SK-N-SH (cell line): ENCODE data around the gene CFAP251. TPM values are rescaled to one million over a fixed set of nuclear protein-coding genes. Genes with fewer than 3 reads are reported as not detected.
A peak's percentile ranks its signal among the peaks of the same experiment; 100 is the strongest.

Source experiments
- CTCF ChIA-PET: fragments of 300-600, 350-600 bp; formaldehyde crosslinking; extraction: SDS; loops from one replicate; lab custom pipeline; 2021; lab: Yijun Ruan, JAX
- POLR2A ChIA-PET: fragments of 350-600 bp; sonication (Branson Sonifier 250); formaldehyde crosslinking; extraction: SDS; loops from one replicate; lab custom pipeline; 2020; ENCODE audit warnings: antibody characterized with exemption, inconsistent platforms; lab: Yijun Ruan, JAX
- DNase-seq: peaks from one replicate; pipeline ENCODE4 v3.0.0; 2012
- H2AFZ ChIP-seq: fragments of 200-600 bp; sonication (generic); 2 replicates; pipeline ENCODE4 v1.8.1; 2016; ENCODE audit warnings: antibody characterized with exemption, mild to moderate bottlenecking, low read depth
- H3F3A ChIP-seq: fragments of 200-600 bp; sonication (generic); replicated peaks from 2 replicates; pipeline ENCODE3; 2016; ENCODE audit warnings: antibody characterized with exemption, mild to moderate bottlenecking; ENCODE audit not compliant: insufficient read depth
- H3K27ac ChIP-seq, 2 experiments: fragments of 200-500 bp in 1 of 2; fragments of 200-600 bp in 1 of 2; sonication (Bioruptor generic) in 1 of 2; sonication (generic), shearing (Covaris generic) in 1 of 2; 2 replicates each; pipeline versions ENCODE4 v1.5.1 to v1.6.1; 2014 to 2016; ENCODE audit warnings: low read depth in 2 of 2, inconsistent platforms in 1 of 2, low read length in 1 of 2, mild to moderate bottlenecking in 1 of 2, mixed read lengths in 1 of 2
- H3K27me3 ChIP-seq: fragments of 200-600 bp; sonication (generic), shearing (Covaris generic); 2 replicates; pipeline ENCODE4 v1.6.1; 2016; ENCODE audit warnings: mixed run types; ENCODE audit not compliant: insufficient read depth
- H3K36me3 ChIP-seq, 2 experiments: fragments of 200-500 bp in 1 of 2; fragments of 200-600 bp in 1 of 2; sonication (Bioruptor generic) in 1 of 2; sonication (generic) in 1 of 2; replicated peaks in 1 of 2; 2 replicates each; pipeline versions ENCODE3 to v1.5.1; 2014 to 2016; ENCODE audit warnings: low read length in 1 of 2, mild to moderate bottlenecking in 1 of 2; ENCODE audit not compliant: insufficient read depth in 2 of 2, control insufficient read depth in 1 of 2
- H3K4me1 ChIP-seq, 2 experiments: fragments of 200-500 bp in 1 of 2; fragments of 200-600 bp in 1 of 2; sonication (Bioruptor generic) in 1 of 2; sonication (generic), shearing (Covaris generic) in 1 of 2; 2 replicates each; pipeline versions ENCODE4 v1.5.1 to v1.6.1; 2014 to 2016; ENCODE audit warnings: low read depth in 1 of 2, low read length in 1 of 2, mixed run types in 1 of 2; ENCODE audit not compliant: insufficient read depth in 2 of 2, control insufficient read depth in 1 of 2
- H3K4me2 ChIP-seq: fragments of 200-600 bp; sonication (generic), shearing (Covaris generic); 2 replicates; pipeline ENCODE4 v1.6.1; 2017; ENCODE audit warnings: mixed run types
- H3K4me3 ChIP-seq, 2 experiments: fragments of 200-500 bp in 1 of 2; fragments of 200-600 bp in 1 of 2; sonication (Bioruptor generic) in 1 of 2; sonication (generic), shearing (Covaris generic) in 1 of 2; 2 replicates each; pipeline versions ENCODE4 v1.5.1 to v1.8.1; 2014 to 2016; ENCODE audit warnings: low read depth in 2 of 2, inconsistent platforms in 1 of 2, low read length in 1 of 2, mild to moderate bottlenecking in 1 of 2, mixed read lengths in 1 of 2, moderate library complexity in 1 of 2
- H3K79me2 ChIP-seq: fragments of 200-600 bp; sonication (generic); 2 replicates; pipeline ENCODE4 v1.8.1; 2017; ENCODE audit warnings: mild to moderate bottlenecking; ENCODE audit not compliant: insufficient read depth
- H3K9ac ChIP-seq: fragments of 200-600 bp; sonication (generic); 2 replicates; pipeline ENCODE4 v1.6.1; 2017; ENCODE audit warnings: mixed run types
- H3K9me2 ChIP-seq: fragments of 200-600 bp; sonication (generic); 2 replicates; pipeline ENCODE4 v1.6.1; 2017; ENCODE audit warnings: mixed run types
- H3K9me3 ChIP-seq: fragments of 200-600 bp; sonication (generic); 2 replicates; pipeline ENCODE4 v1.6.1; 2017; ENCODE audit warnings: mixed run types, mild to moderate bottlenecking, moderate library complexity
- H4K20me1 ChIP-seq: fragments of 200-600 bp; sonication (generic); 2 replicates; pipeline ENCODE4 v1.6.1; 2017; ENCODE audit warnings: mild to moderate bottlenecking, mixed run types; ENCODE audit not compliant: insufficient read depth
- EZH2phosphoT487 ChIP-seq: fragments of 200-600 bp; sonication (generic); IDR thresholded peaks from 2 replicates; pipeline ENCODE4 v1.6.1; 2017; ENCODE audit warnings: low read depth, mixed run types, mild to moderate bottlenecking, antibody characterized with exemption, moderate library complexity, borderline replicate concordance
- FOXJ3 ChIP-seq: sonication (generic); formaldehyde crosslinking; IDR thresholded peaks from 2 replicates; pipeline ENCODE4 v1.5.1; 2020; ENCODE audit warnings: mild to moderate bottlenecking, missing genetic modification reagents
- IRF3 ChIP-seq: fragments of 150-350 bp; IDR thresholded peaks from 2 replicates; pipeline ENCODE4 v1.6.1; 2016; ENCODE audit warnings: mild to moderate bottlenecking, low read depth, low read length
- MEF2A ChIP-seq: IDR thresholded peaks from 2 replicates; pipeline ENCODE4 v1.4.0; 2012; ENCODE audit warnings: low read depth, borderline replicate concordance
- NFIC ChIP-seq: IDR thresholded peaks from 2 replicates; pipeline ENCODE4 v1.4.0; 2012; ENCODE audit warnings: borderline replicate concordance
- POLR2AphosphoS5 ChIP-seq: IDR thresholded peaks from 2 replicates; pipeline ENCODE4 v1.6.1; 2012; ENCODE audit warnings: low read depth, low read length
- REST ChIP-seq: IDR thresholded peaks from 2 replicates; pipeline ENCODE4 v1.6.1; 2012; ENCODE audit warnings: mild to moderate bottlenecking, low read depth, low read length, moderate library complexity
- RFX5 ChIP-seq: IDR thresholded peaks from 2 replicates; pipeline ENCODE4 v1.6.1; 2012; ENCODE audit warnings: mild to moderate bottlenecking, improper control_type of control experiment, low read length
- SIN3A ChIP-seq: IDR thresholded peaks from 2 replicates; pipeline ENCODE4 v1.6.1; 2012; ENCODE audit warnings: low read depth, mild to moderate bottlenecking, low read length, moderate library complexity, borderline replicate concordance
- TCF12 ChIP-seq: IDR thresholded peaks from 2 replicates; pipeline ENCODE4 v1.4.0; 2012
- TEAD4 ChIP-seq: IDR thresholded peaks from 2 replicates; pipeline ENCODE4 v1.4.0; 2012; ENCODE audit warnings: mild to moderate bottlenecking, borderline replicate concordance; ENCODE audit not compliant: insufficient read depth
- YY1 ChIP-seq: IDR thresholded peaks from 2 replicates; pipeline ENCODE4 v1.4.0; 2012; ENCODE audit warnings: low read depth, mild to moderate bottlenecking
- WGBS: methylation state at CpG from one replicate; pipeline ENCODE4 v1.1.6; 2017; ENCODE audit warnings: low lambda C conversion rate; 5-methylcytosine and 5-hydroxymethylcytosine counted together
- polyA plus RNA-seq, 3 experiments: library from polyadenylated mRNA; depleted of rRNA; stranded (reverse); fragments of >200 nt; gene quantifications; 2 replicates each; pipeline ENCODE4 v1.2.3, GENCODE V29; 2012

CFAP251 gene
- polyA plus RNA-seq, 1 of the 3 experiments (the other 2 are of a cell fraction): 5.7 TPM

DNA sequence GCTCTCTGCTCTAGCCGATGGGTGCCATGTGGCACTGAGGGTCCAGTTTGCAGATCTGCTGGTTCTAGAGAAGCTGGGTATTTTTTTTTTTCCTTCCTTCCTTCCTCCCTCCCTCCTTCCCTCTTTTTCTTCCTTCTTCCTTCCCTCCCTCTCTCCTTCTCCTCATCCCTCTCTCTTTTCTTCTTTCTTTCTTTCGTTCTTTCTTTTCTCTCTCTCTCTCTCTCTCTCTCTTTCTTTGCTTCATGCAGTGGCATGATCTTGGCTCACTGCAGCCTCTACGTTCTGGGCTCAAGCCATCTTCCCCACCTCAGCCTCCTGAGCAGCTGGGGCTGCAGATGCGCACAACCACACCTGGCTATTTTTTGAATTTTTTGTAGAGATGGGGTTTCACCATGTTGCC lies 100.5 kb downstream of the CFAP251 start (continued):
- TF ChIP-seq EZH2phosphoT487 (no peak), MEF2A (no peak), RFX5 (no peak), IRF3 (no peak)

DNA sequence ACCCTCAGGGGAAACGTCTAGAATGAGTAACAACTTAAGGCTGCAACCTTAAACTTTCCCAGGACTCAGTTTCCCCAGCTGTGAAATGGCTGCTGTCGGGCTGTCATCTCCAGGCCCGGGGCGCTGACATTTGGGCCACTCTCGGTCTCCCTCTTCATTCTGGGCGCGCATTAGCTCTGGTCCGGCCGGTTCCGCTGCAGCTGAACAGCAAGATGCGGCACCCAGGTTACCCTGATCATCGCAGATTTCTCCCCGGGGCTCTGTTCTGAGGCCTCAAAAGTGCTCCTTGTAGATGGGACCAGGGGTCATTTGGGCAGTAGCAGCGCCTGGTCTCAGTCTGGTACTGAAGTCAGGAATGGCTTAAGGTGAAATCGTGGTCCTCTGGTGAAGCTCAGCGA lies 102.4 kb downstream of the CFAP251 start:
- peak overlapping the region; percentile 66 to 76 for H3K4me3 ChIP-seq
- ChIA-PET CTCF (interaction anchor here (0.8 to 1.2 kb wide), 8 partner anchors 9 to 226 kb away, joined by 3 to 8 read pairs (median 4); no protein-coding TSS in a partner anchor), POLR2A (no interaction called here)
- H4K20me1 ChIP-seq: no peaks in the 10 kb centered on the region
- TF ChIP-seq NFIC (no peak), RFX5 (no peak), POLR2AphosphoS5 (no peak), EZH2phosphoT487 (no peak), FOXJ3 (CRISPR knock-in tag) (no peak), TEAD4 (no peak), TCF12 (no peak), REST (no peak), MEF2A (no peak), SIN3A (no peak), YY1 (no peak)
- H3F3A ChIP-seq: peaks cover 12% of the 10 kb centered on the region
- no peak for DNase-seq
- peak overlapping the region in 1 of 2 experiments; percentile 54; a peak in 1 of 4 replicates for H3K27ac ChIP-seq
- peak overlapping the region; percentile 71; the same call in 1 of the 2 replicates for H2AFZ ChIP-seq
- WGBS: 89% methylated on average over 15 of the region's 16 CpGs
- no peaks in the 10 kb centered on the region for H3K36me3 ChIP-seq
- H3K4me2 ChIP-seq: peak overlapping the region; percentile 94
- H3K9me2 ChIP-seq: no peaks in the 10 kb centered on the region
- peak overlapping the region; percentile 74 for H3K9ac ChIP-seq
- H3K9me3 ChIP-seq: peaks cover 5% of the 10 kb centered on the region; the same call in 1 of the 2 replicates
- H3K4me1 ChIP-seq: peaks cover 9 to 20% of the 10 kb centered on the region in 2 experiments; a peak in 2 of 4 replicates
- no peaks in the 10 kb centered on the region for H3K27me3 ChIP-seq
- H3K79me2 ChIP-seq: peaks cover 48% of the 10 kb centered on the region
